Activated CD8-positive, alpha-beta memory T cell treated with anti-CD3 and anti-CD28 coated beads for 1 hour (primary cell): ENCODE data around the gene FERD3L.

Experiments used
- DNase-seq, 2 donors: peaks; one replicate each; pipeline ENCODE4 v3.0.0-alpha.2; 2020; ENCODE audit warnings: low read depth in 1 of 2; ENCODE audit errors: extremely low read depth in 1 of 2

FERD3L gene

GRCh38 chr7:19117091-19117869 is 27.9 kb downstream of the FERD3L start, which contains the start of gene TWIST1:
Gene TWIST1 (minus strand): TSS chr7:19117636. CDS start chr7:19117321, 315 bp downstream.
- DNase-seq, result no peak

GRCh38 chr7:19116121-19117090 is 28.8 kb downstream of the FERD3L start:
- DNase-seq, result no peak

GRCh38 chr7:19114551-19114855 is 30.7 kb downstream of the FERD3L start:
- no peak for DNase-seq

- DNase-seq, result no peak
Measured at GRCh38 chr7:19113855-19114550, 31.2 kb downstream of the FERD3L start.

- no peak for DNase-seq
Measured at GRCh38 chr7:19113002-19113350, 32.2 kb downstream of the FERD3L start.

- DNase-seq, result no peak
Measured at GRCh38 chr7:19112274-19113001, 32.8 kb downstream of the FERD3L start.

- DNase-seq, result no peak
Measured at GRCh38 chr7:19111474-19112273, 33.5 kb downstream of the FERD3L start.

GRCh38 chr7:19110776-19111175 is 34.4 kb downstream of the FERD3L start:
- no peak for DNase-seq

- no peak for DNase-seq
Measured at GRCh38 chr7:19110026-19110730, 35.0 kb downstream of the FERD3L start.

GRCh38 chr7:19109000-19109946 is 35.9 kb downstream of the FERD3L start:
- no peak for DNase-seq

GRCh38 chr7:19107356-19108146 is 37.7 kb downstream of the FERD3L start:
- DNase-seq, result no peak

- no peak for DNase-seq
Measured at GRCh38 chr7:19107081-19107355, 38.2 kb downstream of the FERD3L start.

- DNase-seq, result no peak
Measured at GRCh38 chr7:19106241-19107080, 38.8 kb downstream of the FERD3L start.

GRCh38 chr7:19105546-19105945 is 39.7 kb downstream of the FERD3L start:
- no peak for DNase-seq

- no peak for DNase-seq
Measured at GRCh38 chr7:19104811-19105210, 40.4 kb downstream of the FERD3L start.

- DNase-seq, result no peak
Measured at GRCh38 chr7:19102884-19103283, 42.3 kb downstream of the FERD3L start.

- DNase-seq, result no peak
Measured at GRCh38 chr7:19101909-19102308, 43.3 kb downstream of the FERD3L start.
